LNCAP (cell line): Measurements from ENCODE around the gene ARHGEF16.

Source experiments
- CTCF ChIP-seq: fragments of 450-650 bp; IDR thresholded peaks from 2 replicates; pipeline ENCODE4 v1.5.1; 2017; ENCODE audit warnings: mild to moderate bottlenecking

The ARHGEF16 gene

GRCh38 chr1:3453891-3454810 is at the start of gene ARHGEF16:
Gene ARHGEF16 (plus strand): TSS chr1:3454665. CDS start chr1:3463085, 8,420 bp downstream.
- TF ChIP-seq CTCF, result peak; percentile 62

GRCh38 chr1:3404801-3405200 is 49.7 kb upstream of the ARHGEF16 start:
- TF ChIP-seq CTCF, result no peak

GRCh38 chr1:3405491-3405890 is 49.0 kb upstream of the ARHGEF16 start:
- TF ChIP-seq CTCF, result no peak

GRCh38 chr1:3405974-3406867 is 48.2 kb upstream of the ARHGEF16 start:
- TF ChIP-seq CTCF, result no peak

GRCh38 chr1:3407021-3407420 is 47.4 kb upstream of the ARHGEF16 start:
- no peak for TF ChIP-seq CTCF

GRCh38 chr1:3408751-3409266 is 45.7 kb upstream of the ARHGEF16 start:
- TF ChIP-seq CTCF, result no peak

GRCh38 chr1:3409366-3410141 is 44.9 kb upstream of the ARHGEF16 start:
- TF ChIP-seq CTCF, result no peak
